NOMO-1 treated with DMSO at 0.1 percent for 48 hours (cell line): ENCODE data around the gene CXCL12.

Source experiments
- DNase-seq: peaks from one replicate; lab custom pipeline; 2025; ENCODE audit not compliant: unreplicated experiment; lab: John Stamatoyannopoulos, UW

The CXCL12 gene

DNA sequence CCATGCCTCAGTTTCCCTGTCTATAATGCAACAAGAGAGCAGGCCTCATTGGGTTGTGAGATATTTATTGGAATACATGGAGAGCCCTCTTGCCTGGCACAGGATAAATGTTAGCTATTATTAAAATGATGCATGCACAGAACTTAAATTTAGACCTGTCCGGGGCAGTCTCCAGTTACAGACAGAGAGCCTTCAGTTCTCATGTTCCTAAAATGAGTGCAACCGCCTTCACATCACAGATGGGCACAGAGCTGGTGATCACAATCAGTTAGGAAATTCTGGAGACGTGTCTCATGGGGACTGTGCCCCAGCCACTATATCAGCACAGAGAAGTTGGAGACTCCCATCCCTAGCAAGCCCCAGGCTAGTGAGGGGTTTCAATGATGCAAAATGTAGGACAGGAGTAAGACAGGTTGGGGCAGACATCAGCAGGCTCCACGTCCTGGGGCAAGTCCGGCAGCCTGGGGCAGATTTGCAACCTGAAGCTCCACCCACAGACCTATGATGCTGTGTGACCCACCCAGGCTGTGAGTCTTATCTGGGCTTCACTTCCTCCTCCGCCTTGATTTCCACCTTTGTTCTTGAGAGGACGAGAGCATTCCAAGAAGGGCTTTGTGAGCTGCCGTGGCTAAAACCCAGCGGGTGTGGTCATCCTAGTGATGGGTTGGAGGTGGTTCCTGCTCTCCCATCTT is 49.4 kb downstream of the CXCL12 start:
- no peak for DNase-seq

DNA sequence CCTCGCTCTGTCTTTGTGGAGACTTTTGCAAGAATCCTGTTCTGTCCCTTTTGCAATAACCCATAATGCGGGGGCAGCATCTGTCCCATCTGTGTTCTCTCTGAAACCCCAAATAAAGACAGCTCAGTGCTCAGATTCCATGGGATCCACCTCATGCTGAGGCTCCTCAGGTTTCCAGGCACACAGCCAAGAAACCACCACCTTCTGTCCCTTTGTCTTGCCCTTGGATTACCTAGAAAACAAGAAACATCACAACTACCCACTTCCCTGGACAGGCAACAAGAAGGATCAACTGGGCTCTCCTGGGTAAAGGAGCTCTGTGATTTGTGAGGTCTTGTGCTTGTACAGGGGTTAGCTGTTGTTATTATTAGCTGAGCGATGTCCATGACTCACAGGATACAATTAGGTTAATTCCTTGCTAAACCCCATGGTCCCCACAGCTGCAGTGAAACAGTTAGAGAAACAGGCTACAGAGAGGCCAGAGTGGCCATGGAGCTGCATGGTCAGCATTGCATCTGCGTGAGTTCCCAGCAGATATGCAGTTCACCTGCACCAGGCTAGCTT is 50.2 kb downstream of the CXCL12 start:
- DNase-seq, result no peak

DNA sequence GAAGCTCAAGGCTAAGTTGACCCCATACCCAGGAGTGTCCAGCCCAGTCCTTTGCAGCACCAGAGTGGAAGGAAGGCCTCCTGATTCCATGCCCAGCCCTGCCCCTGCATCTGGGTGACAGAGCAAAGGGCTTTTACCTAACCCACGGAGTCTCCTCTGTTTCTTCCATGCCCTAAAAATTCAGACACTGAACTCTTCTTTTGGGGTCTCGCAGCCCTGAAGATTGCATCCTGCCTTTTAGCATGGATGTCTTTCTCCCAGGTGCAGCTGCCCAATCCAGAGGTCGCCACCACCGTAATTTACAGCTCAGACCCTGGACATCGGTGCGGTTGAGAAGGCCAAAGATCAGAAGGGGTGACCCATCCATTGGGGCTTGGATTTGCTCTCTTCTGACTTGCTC is 50.8 kb downstream of the CXCL12 start:
- no peak for DNase-seq

DNA sequence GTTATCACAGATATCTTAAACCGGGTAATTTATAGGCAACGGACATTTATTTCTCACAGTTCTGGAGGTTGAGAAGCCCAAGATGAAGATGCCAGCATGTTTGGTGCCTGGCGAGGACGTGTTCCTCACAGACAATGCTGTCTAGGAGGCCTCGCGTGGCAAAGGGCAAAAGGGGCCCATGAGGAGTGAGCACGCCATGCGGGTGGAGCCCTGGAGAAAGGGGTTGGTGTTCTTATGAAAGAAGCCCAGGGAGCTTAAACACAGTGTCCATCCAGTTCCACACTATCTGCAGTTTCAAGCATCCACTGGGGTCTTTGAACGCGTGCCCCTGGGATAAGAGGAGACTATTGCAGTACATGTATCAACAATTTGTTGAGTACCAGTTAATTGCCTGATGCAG is 51.4 kb downstream of the CXCL12 start:
- no peak for DNase-seq

DNA sequence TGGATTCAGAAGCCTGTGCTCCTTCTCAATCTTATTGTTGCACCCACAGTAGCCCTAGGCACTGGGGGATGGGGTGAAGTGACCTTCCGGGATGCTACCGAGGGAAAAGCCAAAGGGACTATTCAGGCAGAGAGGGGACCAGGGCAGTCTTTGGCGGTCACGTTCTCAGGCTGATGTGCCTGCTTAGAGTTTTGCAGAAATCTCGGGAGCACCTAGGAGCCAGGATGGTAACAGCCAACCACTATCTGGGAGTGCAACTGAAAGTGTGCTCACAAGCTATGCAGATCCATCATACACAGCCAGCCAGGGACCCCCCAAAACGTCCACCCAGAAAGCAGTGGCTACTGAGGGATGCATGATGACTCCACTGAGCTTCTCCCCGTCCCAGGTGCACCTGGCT is 52.4 kb downstream of the CXCL12 start:
- no peak for DNase-seq

DNA sequence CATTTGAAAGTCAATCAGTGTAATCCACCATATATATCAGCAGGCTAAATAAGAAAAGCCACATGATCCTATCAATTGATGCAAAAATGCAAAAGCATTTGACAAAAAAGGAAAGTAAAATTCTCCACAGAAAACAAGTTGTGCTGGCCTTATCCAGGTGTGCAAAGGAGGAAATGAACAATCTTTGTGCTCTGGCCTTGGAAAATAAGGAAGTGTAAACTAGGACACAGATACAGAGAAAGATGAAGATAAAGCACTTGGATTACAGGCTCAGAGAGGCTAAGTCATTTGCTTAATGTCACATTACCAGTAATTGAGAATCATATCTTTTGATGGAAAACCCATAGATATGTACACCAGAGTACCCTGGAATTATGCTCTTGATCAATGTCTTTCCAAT is 54.5 kb downstream of the CXCL12 start:
- no peak for DNase-seq

DNA sequence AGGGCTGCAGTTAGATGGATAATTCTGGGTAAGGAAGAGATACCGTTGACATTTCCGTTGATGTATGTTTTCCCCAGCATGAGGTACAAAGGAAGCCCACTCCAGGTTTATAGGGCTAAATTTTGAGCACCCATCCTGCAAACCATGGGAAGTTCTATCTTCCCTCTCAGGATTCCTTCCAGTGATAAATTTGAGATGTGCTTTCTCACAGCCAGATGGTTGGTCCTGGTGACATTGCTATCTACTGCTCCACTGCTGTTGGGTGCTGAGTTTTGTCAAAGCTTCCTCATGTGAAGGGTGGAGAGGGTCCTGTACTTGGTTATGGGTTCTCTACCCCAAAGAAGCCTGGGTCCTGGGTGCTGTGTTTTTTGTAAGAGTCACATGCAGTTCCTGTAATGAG is 57.4 kb downstream of the CXCL12 start:
- DNase-seq, result no peak
